HepG2 (cell line): ENCODE data around the gene PLEKHA3. TPM values are rescaled to one million over a fixed set of nuclear protein-coding genes. Genes with fewer than 3 reads are reported as not detected.

Source experiments
- CC2D1A ChIP-seq: sonication (generic); formaldehyde crosslinking; IDR thresholded peaks from 2 replicates; pipeline ENCODE4 v1.8.1; 2023; ENCODE audit warnings: mild to moderate bottlenecking, missing genetic modification reagents
- CSRNP2 ChIP-seq: sonication (generic); formaldehyde crosslinking; conservative IDR thresholded peaks from 2 replicates; pipeline ENCODE4 v1.8.0; 2022; ENCODE audit warnings: low read depth, missing genetic modification reagents
- DMTF1 ChIP-seq: sonication (generic); formaldehyde crosslinking; IDR thresholded peaks from 2 replicates; pipeline ENCODE4 v1.4.0; 2020; ENCODE audit warnings: mild to moderate bottlenecking, missing genetic modification reagents
- EHMT2 ChIP-seq: fragments of 200-600 bp; sonication (generic); IDR thresholded peaks from 2 replicates; pipeline ENCODE4 v1.7.0; 2017; ENCODE audit warnings: antibody characterized with exemption, low read depth, low read length, borderline replicate concordance
- FIP1L1 ChIP-seq: fragments of 200-400 bp; formaldehyde crosslinking; IDR thresholded peaks from 2 replicates; pipeline ENCODE4 v1.6.1; 2018; ENCODE audit warnings: low read depth, mild to moderate bottlenecking, low read length, moderate library complexity, borderline replicate concordance; ENCODE audit not compliant: insufficient read depth
- GATAD1 ChIP-seq: IDR thresholded peaks from 2 replicates; pipeline ENCODE4 v1.6.1; 2016; ENCODE audit warnings: missing genetic modification reagents, missing compliant biosample characterization
- GMEB2 ChIP-seq: IDR thresholded peaks from 2 replicates; pipeline ENCODE4 v1.6.1; 2016; ENCODE audit warnings: missing biosample characterization, missing genetic modification reagents, low read depth
- KLF16 ChIP-seq, 2 experiments: sonication (generic) in 1 of 2; formaldehyde crosslinking in 1 of 2; IDR thresholded peaks; 2 replicates each; pipeline versions ENCODE4 v1.6.1 to v1.8.0; 2016 to 2023; ENCODE audit warnings: missing genetic modification reagents in 2 of 2, missing compliant biosample characterization in 1 of 2
- POLR2G ChIP-seq: fragments of 200-400 bp; formaldehyde crosslinking; IDR thresholded peaks from 2 replicates; pipeline ENCODE4 v1.6.1; 2018; ENCODE audit warnings: mild to moderate bottlenecking, low read depth, low read length, moderate library complexity
- RAD51 ChIP-seq: fragments of 450-650 bp; IDR thresholded peaks from 2 replicates; pipeline ENCODE4 v1.6.1; 2016; ENCODE audit warnings: borderline replicate concordance
- RARG ChIP-seq: sonication (generic); formaldehyde crosslinking; IDR thresholded peaks from 2 replicates; pipeline ENCODE4 v1.4.0; 2020; ENCODE audit warnings: low read depth, mild to moderate bottlenecking, missing genetic modification reagents
- RBAK ChIP-seq: sonication (generic); formaldehyde crosslinking; IDR thresholded peaks from 2 replicates; pipeline ENCODE4 v1.5.1; 2020; ENCODE audit warnings: mild to moderate bottlenecking, missing genetic modification reagents
- RORA ChIP-seq: sonication (generic); formaldehyde crosslinking; IDR thresholded peaks from 2 replicates; pipeline ENCODE4 v1.5.0; 2020; ENCODE audit warnings: mild to moderate bottlenecking, missing genetic modification reagents, moderate library complexity
- SALL2 ChIP-seq: sonication (generic); formaldehyde crosslinking; IDR thresholded peaks from 2 replicates; pipeline ENCODE4 v1.8.1; 2023; ENCODE audit warnings: mild to moderate bottlenecking, missing genetic modification reagents, inconsistent platforms
- SYNCRIP ChIP-seq: fragments of 200-400 bp; formaldehyde crosslinking; IDR thresholded peaks from 2 replicates; pipeline ENCODE4 v1.6.1; 2018; ENCODE audit warnings: mild to moderate bottlenecking, low read depth, low read length; ENCODE audit not compliant: insufficient read depth
- ZBTB46 ChIP-seq: sonication (generic); formaldehyde crosslinking; IDR thresholded peaks from 2 replicates; pipeline ENCODE4 v1.4.0; 2020; ENCODE audit warnings: mild to moderate bottlenecking, missing genetic modification reagents, borderline replicate concordance
- ZFP62 ChIP-seq: sonication (generic); formaldehyde crosslinking; IDR thresholded peaks from 2 replicates; pipeline ENCODE4 v1.4.0; 2020; ENCODE audit warnings: missing genetic modification reagents
- ZNF136 ChIP-seq: sonication (generic); formaldehyde crosslinking; IDR thresholded peaks from 2 replicates; pipeline ENCODE4 v1.8.1; 2022; ENCODE audit warnings: low read depth, mild to moderate bottlenecking, moderate library complexity, missing genetic modification reagents
- ZNF382 ChIP-seq: sonication (generic); formaldehyde crosslinking; IDR thresholded peaks from 2 replicates; pipeline ENCODE4 v1.5.0; 2020; ENCODE audit warnings: missing genetic modification reagents, mild to moderate bottlenecking, borderline replicate concordance
- ZNF44 ChIP-seq: sonication (generic); formaldehyde crosslinking; IDR thresholded peaks from 2 replicates; pipeline ENCODE4 v1.5.1; 2020; ENCODE audit warnings: mild to moderate bottlenecking, missing genetic modification reagents
- ZNF543 ChIP-seq: sonication (generic); formaldehyde crosslinking; IDR thresholded peaks from 2 replicates; pipeline ENCODE4 v1.4.0; 2020; ENCODE audit warnings: mild to moderate bottlenecking, missing genetic modification reagents
- ZNF564 ChIP-seq: sonication (generic); formaldehyde crosslinking; IDR thresholded peaks from 2 replicates; pipeline ENCODE4 v1.8.1; 2023; ENCODE audit warnings: mild to moderate bottlenecking, missing genetic modification reagents
- polyA plus RNA-seq, 8 experiments: library from polyadenylated mRNA; depleted of rRNA in 3 of 8; stranded (reverse) in 7 of 8; unstranded in 1 of 8; fragments of >200 nt; fragmentation: Illumina TruSeq in 4 of 8; extraction: Trizol in 4 of 8; gene quantifications; 2 replicates each; pipeline versions ENCODE4 v1.2.1 to v1.2.3, GENCODE V29; 2011 to 2016; ENCODE audit warnings: low read depth in 4 of 8, missing spikeins in 1 of 8, mixed read lengths in 1 of 8; ENCODE audit not compliant: insufficient read depth in 1 of 8
- total RNA-seq, 5 experiments: library from RNA; depleted of rRNA; stranded (reverse); fragments of >200 nt; fragmentation: Illumina TruSeq; extraction: Trizol; gene quantifications; 2 replicates each; pipeline ENCODE4 v1.2.3, GENCODE V29; 2016; ENCODE audit warnings: low read depth in 1 of 5

The PLEKHA3 gene
- total and polyA plus RNA-seq, 2 of the 13 experiments (the other 11 are each of a cell fraction or from before 2014, with no cell fraction given): 11.7 to 23.1 TPM

- TF ChIP-seq GMEB2 (CRISPR knock-in tag): no peak; the same call in 1 of the 2 replicates
- no peak for TF ChIP-seq ZNF136 (CRISPR knock-in tag)
- TF ChIP-seq CSRNP2 (CRISPR knock-in tag): no peak
- TF ChIP-seq POLR2G: peak; percentile 82
- TF ChIP-seq RAD51: no peak
- no peak for TF ChIP-seq ZNF44 (CRISPR knock-in tag)
- no peak for TF ChIP-seq EHMT2
- no peak for TF ChIP-seq SYNCRIP
- TF ChIP-seq SALL2 (CRISPR knock-in tag): peak; percentile 65; the same call in 1 of the 2 replicates
- no peak for TF ChIP-seq ZFP62 (CRISPR knock-in tag)
- no peak for TF ChIP-seq ZBTB46 (CRISPR knock-in tag)
- no peak for TF ChIP-seq FIP1L1
- peak; percentile 70; the same call in 1 of the 2 replicates for TF ChIP-seq ZNF564 (CRISPR knock-in tag)
- peak; percentile 64; the same call in 1 of the 2 replicates for TF ChIP-seq GATAD1 (CRISPR knock-in tag)
- no peak for TF ChIP-seq DMTF1 (CRISPR knock-in tag)
- peak in 1 of 2 experiments; percentile 77; a peak in 2 of 4 replicates for TF ChIP-seq KLF16 (CRISPR knock-in tag; IDR thresholded peaks at IDR 0.05)
- TF ChIP-seq RARG (CRISPR knock-in tag): no peak
- no peak for TF ChIP-seq RBAK (CRISPR knock-in tag)
- TF ChIP-seq CC2D1A (CRISPR knock-in tag): no peak
- TF ChIP-seq RORA: no peak
- peak; percentile 46; the same call in 1 of the 2 replicates for TF ChIP-seq ZNF543 (CRISPR knock-in tag)
- no peak for TF ChIP-seq ZNF382 (CRISPR knock-in tag)
Measured at GRCh38 chr2:178480227-178481181, at the start of gene PLEKHA3 (continued).
